ENCODE results near the gene ROBO1.

- TF ChIP-seq EZH2 (IDR thresholded peaks at IDR 0.05; ENCODE audit: borderline replicate concordance, insufficient read depth, low read depth, low read length, poor library complexity, severe bottlenecking), result no peak
- no peak for TF ChIP-seq CTCF (IDR thresholded peaks at IDR 0.05)
Measured at GRCh38 chr3:78706906-78707523, 1060.8 kb downstream of the ROBO1 start.

Data from B cell (primary cell).